ENCODE results near the gene GNG12. TPM values are rescaled to one million over a fixed set of nuclear protein-coding genes. Genes with fewer than 3 reads are reported as not detected.
"Not testable (repeated sequence)": the region's sequence is repeated elsewhere in the genome, so short reads cannot be mapped to it uniquely, and the experiment has no call there.

Gene GNG12
- total and polyA plus RNA-seq, 2 donors (not counting 3 experiments of a cell fraction or from before 2014, with no cell fraction given): 107 to 152 TPM

DNA sequence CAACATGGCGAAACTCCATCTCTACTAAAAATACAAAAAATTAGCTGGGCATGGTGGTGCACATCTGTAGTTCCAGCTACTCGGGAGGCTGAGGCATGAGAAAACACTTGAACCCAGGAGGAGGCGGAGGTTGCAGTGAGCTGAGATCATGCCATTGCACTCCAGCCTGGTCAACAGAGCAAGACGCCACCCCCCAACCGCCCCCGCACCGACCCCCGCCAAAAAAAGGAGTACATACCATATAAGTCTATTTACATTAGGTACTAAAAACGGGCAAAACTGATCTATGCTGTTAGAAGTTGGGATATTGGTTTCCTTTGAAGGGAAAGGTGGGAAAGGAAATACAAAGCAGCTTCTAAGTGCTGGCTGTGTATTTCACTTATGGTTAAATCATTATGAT lies 103.0 kb downstream of the GNG12 start:
- intact Hi-C loops (cut with micrococcal nuclease); H3K27ac ChIP-seq (ENCODE audit: insufficient read depth, low read depth, low read length); H3K9me1 ChIP-seq (replicated peaks; ENCODE audit: control insufficient read depth, extremely low read depth, insufficient read depth, low read length); dilution Hi-C loops (cut with MboI; ENCODE audit: extremely low pct_ligation_motif_present, low sequenced_read_pairs); H3K9me3 ChIP-seq (replicated peaks; ENCODE audit: control insufficient read depth, insufficient read depth, low read length); H4K20me1 ChIP-seq (replicated peaks; ENCODE audit: control insufficient read depth, extremely low read depth, insufficient read depth, low read length); DNase-seq (ENCODE audit: low read depth, low spot score); H2AFZ ChIP-seq (ENCODE audit: low read depth, low read length); H3K4me2 ChIP-seq (ENCODE audit: insufficient read depth, low read length); H3K9ac ChIP-seq (replicated peaks; ENCODE audit: extremely low read depth, insufficient read depth, low read length); POLR2A ChIA-PET; BruUV-seq (replicated peaks); H3K4me3 ChIP-seq (replicated peaks in 1 of 3; ENCODE audit: insufficient read depth in 1 of 3, low read depth in 1 of 3, low read length in 3 of 3); H3K36me3 ChIP-seq (ENCODE audit: control insufficient read depth in 2 of 2, extremely low read depth in 1 of 2, insufficient read depth in 2 of 2, low read length in 2 of 2); FAIRE-seq; H3K27me3 ChIP-seq (ENCODE audit: control insufficient read depth in 2 of 2, insufficient read depth in 2 of 2, low read length in 2 of 2): not testable (repeated sequence)
- Histone ChIP-seq H3K79me2 (ENCODE audit: control insufficient read depth, insufficient read depth, low read length) (peaks cover 15% of the 10 kb centered on the region), H3K4me1 (ENCODE audit: control insufficient read depth, extremely low read depth, insufficient read depth, low read length) (peaks cover 33% of the 10 kb centered on the region)
- CTCF ChIA-PET: interaction anchor here (1.1 to 1.7 kb wide), 3 partner anchors 22 to 195 kb away, joined by 3 to 4 read pairs (median 3); no protein-coding TSS in a partner anchor

GRCh38 chr1:67729872-67730271 lies 103.4 kb downstream of the GNG12 start:
- ChIA-PET CTCF (interaction anchor here (1.6 kb wide), 1 partner anchor 30 kb away, joined by 4 read pairs; no protein-coding TSS in a partner anchor), POLR2A (no interaction called here)
- H3K4me2 ChIP-seq (ENCODE audit: insufficient read depth, low read length): no peak overlapping the region
- no peaks in the 10 kb centered on the region for H3K27me3 ChIP-seq (ENCODE audit: control insufficient read depth in 2 of 2, insufficient read depth in 2 of 2, low read length in 2 of 2)
- H3K9me3 ChIP-seq (replicated peaks; ENCODE audit: control insufficient read depth, insufficient read depth, low read length): no peaks in the 10 kb centered on the region
- TF ChIP-seq POLR2AphosphoS5 (IDR thresholded peaks at IDR 0.05; ENCODE audit: insufficient read depth, low read depth, low read length) (no peak), FOS (IDR thresholded peaks at IDR 0.05; ENCODE audit: borderline replicate concordance, insufficient read depth, low read length) (no peak), EZH2 (IDR thresholded peaks at IDR 0.05; ENCODE audit: borderline replicate concordance, low read depth, low read length, severe bottlenecking) (no peak), JUN (IDR thresholded peaks at IDR 0.05; ENCODE audit: borderline replicate concordance, insufficient read depth, insufficient read length, low read depth) (no peak), MAX (IDR thresholded peaks at IDR 0.05; ENCODE audit: insufficient read depth, insufficient read length) (no peak), CTCF (IDR thresholded peaks at IDR 0.05; ENCODE audit: extremely low read depth in 1 of 2, insufficient read depth in 1 of 2, low read depth in 1 of 2, low read length in 2 of 2) (no peak), POLR2A (IDR thresholded peaks at IDR 0.05; ENCODE audit: low read depth, low read length) (no peak)
- no peak overlapping the region for H3K4me3 ChIP-seq (replicated peaks in 1 of 3; ENCODE audit: insufficient read depth in 1 of 3, low read depth in 1 of 3, low read length in 3 of 3)
- dilution Hi-C loops (cut with MboI; ENCODE audit: extremely low pct_ligation_motif_present, low sequenced_read_pairs) (no loop called here), intact Hi-C loops (cut with micrococcal nuclease) (loop anchor here (10.0 kb wide), 2 partner anchors 445 to 465 kb away; no protein-coding TSS in a partner anchor)
- BruUV-seq (replicated peaks): no TSS peak
- peaks cover 15% of the 10 kb centered on the region for H3K79me2 ChIP-seq (ENCODE audit: control insufficient read depth, insufficient read depth, low read length)
- DNase-seq (ENCODE audit: low read depth, low spot score) (no peak), FAIRE-seq (no peak)
- peaks cover 33% of the 10 kb centered on the region for H3K4me1 ChIP-seq (ENCODE audit: control insufficient read depth, extremely low read depth, insufficient read depth, low read length)
- H3K9ac ChIP-seq (replicated peaks; ENCODE audit: extremely low read depth, insufficient read depth, low read length): no peak overlapping the region
- H3K36me3 ChIP-seq (ENCODE audit: control insufficient read depth in 2 of 2, extremely low read depth in 1 of 2, insufficient read depth in 2 of 2, low read length in 2 of 2): peaks cover 0 to 4% of the 10 kb centered on the region in 2 experiments
- H3K27ac ChIP-seq (ENCODE audit: insufficient read depth, low read depth, low read length): no peak overlapping the region
- H2AFZ ChIP-seq (ENCODE audit: low read depth, low read length): no peak overlapping the region
- H3K9me1 ChIP-seq (replicated peaks; ENCODE audit: control insufficient read depth, extremely low read depth, insufficient read depth, low read length): no peaks in the 10 kb centered on the region
- H4K20me1 ChIP-seq (replicated peaks; ENCODE audit: control insufficient read depth, extremely low read depth, insufficient read depth, low read length): no peaks in the 10 kb centered on the region
